GM19025 (cell line): ENCODE data around the gene RANBP2.
A peak's percentile ranks its signal among the peaks of the same experiment; 100 is the strongest.
"Not testable (repeated sequence)": the region's sequence is repeated elsewhere in the genome, so short reads cannot be mapped to it uniquely, and the experiment has no call there.

Source experiments
- ATAC-seq: cut with Tn5 transposase; IDR thresholded peaks from one replicate; pipeline ENCODE4 v1.9.1; 2021; ENCODE audit warnings: mild to moderate bottlenecking, low read depth, moderate library complexity; ENCODE audit not compliant: unreplicated experiment

RANBP2 gene

DNA sequence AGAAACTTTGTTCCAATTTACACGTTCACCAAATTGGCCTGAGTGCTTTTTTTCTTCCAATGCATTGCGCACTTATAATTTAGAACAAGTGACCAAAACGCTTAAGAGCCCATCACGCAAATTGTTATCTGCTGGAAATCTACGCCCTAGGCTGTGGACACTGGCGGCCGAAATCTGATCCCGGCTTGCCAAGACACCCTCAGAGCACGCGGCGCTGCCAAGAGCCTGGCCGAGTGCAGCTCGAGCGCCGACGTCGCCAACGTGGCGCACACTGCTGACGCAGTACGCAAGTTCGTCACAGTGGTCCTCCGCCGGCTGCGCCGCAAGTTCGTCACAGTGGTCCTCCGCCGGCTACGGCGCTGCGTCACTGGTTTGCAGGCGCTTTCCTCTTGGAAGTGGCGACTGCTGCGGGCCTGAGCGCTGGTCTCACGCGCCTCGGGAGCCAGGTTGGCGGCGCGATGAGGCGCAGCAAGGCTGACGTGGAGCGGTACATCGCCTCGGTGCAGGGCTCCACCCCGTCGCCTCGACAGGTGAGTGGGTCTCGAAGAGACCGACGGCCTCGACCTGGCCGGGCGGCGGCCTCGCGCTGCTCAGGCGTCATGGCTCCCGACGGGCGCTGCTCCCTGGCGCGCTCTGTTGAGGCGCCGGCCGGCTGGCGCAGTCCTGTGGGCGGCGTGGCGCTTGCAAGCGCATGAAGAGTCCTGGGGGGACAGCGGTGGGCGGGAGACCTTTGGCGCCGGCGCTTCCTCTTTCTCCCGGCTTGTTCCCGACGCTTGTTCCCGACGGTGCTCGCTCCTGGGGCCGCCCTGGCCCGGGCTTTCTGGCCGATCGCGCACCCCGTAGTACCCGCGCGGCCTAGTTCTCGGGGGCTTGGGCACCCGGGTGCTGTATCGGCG lies at the start of gene RANBP2:
RANBP2 (plus strand) TSS at position 334 of the 896 bp plus-strand sequence; CDS start at position 459, 125 bp downstream.
- peak; percentile 99 for ATAC-seq

DNA sequence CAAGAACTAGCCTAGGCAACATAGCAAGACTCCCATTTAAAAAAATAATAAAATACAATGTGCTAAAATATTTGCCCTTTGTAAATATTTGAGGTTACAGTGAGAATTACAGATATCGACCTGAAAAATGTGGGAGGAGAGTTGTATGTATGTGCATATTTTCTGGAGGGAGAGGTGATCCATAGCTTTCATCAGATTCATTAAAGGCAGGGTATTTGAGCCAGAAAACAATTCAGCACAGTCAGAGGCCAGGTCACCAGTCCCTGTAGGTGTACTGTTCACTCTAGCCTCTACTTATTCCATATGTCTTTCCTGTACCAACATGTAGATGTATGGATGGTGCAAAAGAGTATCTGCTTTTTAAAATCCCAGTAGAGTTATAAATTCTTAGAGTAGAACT lies 49.0 kb upstream of the RANBP2 start:
- not testable (repeated sequence) for ATAC-seq

DNA sequence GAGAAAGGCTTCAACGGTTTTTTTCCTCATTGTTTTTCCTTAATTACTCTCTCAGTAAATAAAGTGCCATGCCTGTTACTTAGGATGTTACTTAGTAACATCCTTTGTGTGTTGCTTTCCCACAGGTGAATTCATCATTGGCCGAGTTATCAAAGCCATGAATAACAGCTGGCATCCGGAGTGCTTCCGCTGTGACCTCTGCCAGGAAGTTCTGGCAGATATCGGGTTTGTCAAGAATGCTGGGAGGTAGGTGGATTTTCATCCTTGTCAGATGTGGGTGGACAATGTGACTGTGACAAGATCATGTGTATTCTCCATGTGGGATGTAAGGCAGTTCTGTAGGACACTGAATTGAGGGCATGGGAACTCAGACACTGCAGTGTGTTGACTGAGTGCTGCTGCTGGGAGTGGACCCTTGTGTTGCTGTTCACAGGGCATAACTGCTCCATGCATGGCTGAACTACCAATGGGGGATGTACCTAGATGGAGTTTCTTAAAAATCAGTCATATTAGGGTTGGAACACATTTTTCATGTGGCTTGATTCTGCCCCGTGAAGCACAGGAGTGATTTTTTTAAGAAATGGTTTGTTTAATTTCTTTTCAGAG lies 47.0 kb upstream of the RANBP2 start:
- not testable (repeated sequence) for ATAC-seq

DNA sequence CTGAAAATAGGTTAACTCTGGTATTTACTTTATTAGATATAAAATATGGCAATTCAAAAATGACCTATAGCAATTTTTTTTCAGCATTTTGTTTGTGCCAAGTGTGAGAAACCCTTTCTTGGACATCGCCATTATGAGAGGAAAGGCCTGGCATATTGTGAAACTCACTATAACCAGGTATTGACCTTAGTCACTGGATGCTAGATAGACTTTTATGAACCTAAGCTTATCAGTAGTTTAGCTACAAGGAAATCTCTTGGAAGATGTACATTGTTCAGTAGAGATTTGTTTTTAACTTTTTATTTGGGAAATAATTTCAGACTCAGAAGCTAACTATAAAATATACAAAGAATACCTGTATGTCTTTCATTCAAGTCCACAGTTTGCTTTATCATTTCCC lies 42.8 kb upstream of the RANBP2 start:
- not testable (repeated sequence) for ATAC-seq

DNA sequence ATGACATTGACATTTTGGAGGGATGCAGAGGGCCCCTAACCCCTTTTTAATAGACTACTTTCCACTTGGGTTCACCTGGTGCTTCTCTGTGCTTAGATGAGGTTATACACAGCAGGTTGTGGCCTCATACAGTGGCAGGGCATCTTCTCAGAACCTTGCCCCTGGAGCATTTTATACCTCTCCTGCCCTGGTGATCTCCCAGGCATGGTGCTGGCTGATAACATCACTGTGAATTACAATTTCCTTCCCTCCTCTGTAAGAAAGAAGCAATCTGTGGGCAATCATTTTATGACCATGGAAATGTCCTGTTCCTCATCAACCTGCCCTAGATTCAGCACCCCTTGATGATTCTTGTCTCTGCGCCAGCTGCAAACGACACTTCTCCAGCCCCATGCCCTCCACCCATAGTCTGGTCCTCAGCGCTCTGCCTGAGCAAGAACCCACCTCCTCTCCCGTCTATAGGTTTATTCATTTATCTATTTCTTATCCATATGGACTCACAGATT lies 42.0 kb upstream of the RANBP2 start:
- not testable (repeated sequence) for ATAC-seq

DNA sequence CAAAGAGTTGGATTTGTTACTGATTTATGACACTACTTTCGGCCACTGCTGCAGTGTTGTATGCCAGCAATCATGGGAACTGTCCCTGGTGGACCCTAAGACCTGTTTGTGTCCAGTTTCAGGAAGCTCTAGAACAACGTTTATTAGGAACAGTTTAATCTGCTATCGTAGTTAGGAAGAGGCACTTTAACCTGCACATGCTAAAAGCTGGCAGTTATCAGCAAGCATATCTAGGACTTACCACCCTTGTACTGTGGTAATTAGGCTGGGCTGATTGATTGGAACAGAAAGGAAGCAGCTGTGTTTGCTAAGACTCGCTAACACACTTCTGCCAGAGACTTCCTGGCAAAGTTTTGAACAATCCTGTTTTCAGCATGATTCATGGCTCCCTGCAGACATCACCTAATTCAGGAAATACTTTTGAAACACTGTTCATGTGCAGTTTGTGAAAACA lies 41.1 kb upstream of the RANBP2 start:
- ATAC-seq = not testable (repeated sequence)

DNA sequence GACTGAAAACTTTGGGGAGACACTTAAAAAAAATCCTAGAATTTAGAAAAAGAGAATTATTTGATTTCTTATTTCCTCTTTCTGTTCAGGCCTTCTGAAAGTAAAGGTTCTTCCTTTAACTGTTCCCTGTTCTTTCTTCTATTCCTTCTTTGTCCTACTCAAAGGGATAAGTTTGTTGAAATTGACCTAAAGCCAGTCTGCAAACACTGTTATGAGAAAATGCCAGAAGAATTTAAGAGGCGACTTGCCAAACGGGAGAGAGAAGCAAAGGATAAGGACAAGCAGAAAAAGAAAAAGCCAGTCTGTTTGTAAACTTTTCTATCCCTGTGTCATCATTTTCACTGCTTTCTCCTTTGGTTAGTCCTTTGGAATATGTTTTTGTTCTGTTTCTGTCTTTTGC lies 38.5 kb upstream of the RANBP2 start:
- ATAC-seq = not testable (repeated sequence)

DNA sequence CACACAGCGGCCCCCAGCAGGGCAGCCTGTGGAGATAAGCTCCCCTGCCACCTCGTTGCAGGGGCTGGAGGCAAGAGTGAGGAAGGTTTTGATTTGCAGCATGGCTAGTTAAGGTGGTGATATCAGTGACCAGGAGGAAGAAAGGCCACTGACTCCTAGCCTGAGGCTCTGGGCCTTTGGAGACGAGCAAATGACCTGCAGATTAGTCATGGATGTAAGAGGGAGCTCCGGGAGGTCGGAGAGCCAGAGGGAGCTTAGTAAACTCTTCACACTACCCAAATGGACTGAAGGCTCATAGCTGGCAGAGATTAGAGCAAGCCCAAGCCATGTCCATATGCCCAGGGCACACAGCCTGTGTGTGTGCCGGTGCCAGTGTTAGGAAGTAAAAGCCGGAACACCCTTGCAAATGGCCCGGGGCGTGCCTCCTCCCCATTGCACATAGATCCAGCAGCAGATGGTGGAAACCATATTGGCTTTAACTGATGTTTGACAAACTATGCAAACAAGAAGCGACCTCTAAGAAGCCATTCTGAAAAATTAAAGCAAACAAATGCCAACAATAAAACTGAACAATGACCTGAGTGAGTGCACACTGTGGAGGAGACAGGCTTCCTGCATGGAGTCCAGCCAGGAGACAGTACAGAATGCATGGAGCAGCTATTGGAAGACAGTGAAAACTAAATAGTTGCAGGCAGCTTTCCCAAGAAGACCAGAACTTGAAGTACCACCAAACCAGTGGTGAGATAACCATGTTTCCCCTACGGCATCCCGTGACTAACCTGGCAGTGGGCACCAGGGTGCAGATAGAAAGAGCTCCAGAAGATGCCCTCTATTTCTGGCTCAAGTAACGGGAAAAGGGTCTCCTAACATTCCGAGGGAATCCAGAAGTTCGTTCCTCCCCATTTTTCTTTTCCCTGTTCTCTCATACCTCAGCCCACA lies 30.2 kb upstream of the RANBP2 start:
- not testable (repeated sequence) for ATAC-seq

DNA sequence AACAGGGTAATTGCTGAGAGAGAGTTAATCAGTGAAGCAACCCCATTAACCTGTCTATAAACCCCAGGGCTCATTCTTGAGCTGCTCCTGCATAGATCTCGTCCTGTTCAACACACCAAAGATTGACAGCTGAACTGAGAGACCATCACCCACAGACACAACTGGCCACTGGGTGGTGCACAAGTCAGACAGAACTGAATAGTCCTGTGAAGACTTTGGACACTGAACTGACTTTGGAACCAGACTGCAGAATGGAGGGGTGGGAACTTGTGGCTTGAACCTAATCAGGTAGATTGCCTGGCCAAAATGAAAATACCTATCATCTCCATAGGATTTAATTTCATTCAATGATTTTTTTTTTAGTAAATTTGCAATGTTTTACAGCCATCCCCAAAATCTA lies 29.3 kb upstream of the RANBP2 start:
- peak; percentile 83 for ATAC-seq

DNA sequence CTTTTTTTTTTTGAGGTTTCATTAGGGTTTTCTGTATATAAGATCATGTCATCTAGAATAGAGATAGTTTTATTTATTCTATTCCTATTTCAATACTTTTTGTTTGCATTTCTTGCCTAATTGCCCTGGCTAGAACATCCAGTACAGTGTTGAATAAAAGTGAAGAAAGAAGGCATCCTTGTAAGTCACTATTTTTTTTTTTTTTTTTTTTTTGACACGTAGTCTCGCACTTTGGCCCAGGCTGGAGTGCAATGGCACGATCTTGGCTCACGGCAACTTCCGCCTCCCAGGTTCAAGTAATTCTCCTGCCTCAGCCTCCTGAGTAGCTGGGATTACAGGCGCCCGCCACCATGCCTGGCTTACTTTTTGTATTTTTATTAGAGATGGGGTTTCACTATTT lies 27.8 kb upstream of the RANBP2 start:
- ATAC-seq = no peak

DNA sequence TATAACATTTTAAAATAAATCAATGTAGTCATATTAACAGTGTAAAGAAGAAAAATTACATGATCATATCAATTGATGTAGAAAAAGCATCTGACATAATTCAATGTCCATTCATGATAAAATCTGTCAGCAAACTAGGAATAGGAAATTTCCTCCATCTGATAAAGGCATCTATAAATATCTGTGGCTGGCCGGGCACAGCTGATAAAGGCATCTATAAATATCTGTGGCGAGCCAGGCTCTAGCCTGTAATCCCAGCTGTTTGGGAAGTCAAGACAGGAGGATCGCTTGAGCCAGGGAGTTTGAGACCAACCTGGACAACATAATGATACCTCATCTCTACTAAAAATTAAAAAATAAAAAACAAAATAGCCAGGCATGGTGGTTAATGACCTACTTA lies 18.1 kb upstream of the RANBP2 start:
- no peak for ATAC-seq

DNA sequence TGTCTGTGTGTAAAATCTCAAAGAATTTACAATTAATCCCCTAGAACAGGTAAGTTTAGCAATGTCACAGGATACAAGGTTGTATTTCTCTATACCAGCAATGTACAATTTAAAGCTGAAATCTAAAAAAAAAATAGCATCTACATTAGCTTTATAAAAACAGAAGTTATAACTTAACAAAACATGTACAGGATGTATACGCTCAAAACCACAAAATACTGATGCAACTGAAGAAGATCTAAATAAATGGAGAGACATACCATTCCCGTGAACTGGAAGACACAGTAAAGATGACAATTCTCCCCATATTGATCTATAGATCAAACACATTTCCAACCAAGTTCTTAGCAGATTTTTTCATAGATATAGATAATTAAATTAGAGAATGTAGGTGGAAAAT lies 17.5 kb upstream of the RANBP2 start:
- no peak for ATAC-seq

DNA sequence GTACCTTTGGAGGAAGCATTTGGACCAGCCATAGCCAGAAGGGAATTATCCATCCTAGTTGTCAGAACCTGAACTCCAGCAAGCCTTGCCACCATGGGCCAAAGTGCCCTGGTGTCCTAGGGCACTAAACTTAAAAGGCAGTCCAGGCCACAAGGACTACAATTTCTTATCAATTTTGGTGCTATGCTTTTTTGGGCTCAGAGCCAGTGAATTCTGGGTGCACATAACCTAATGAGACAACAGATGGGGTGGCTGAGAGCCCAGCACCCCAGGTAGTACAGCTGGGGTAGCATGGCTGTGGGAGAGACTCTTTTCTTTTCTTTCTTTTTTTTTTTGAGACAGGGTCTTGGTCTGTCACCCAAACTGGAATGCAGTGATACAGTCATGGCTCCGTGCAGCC lies 14.4 kb upstream of the RANBP2 start:
- ATAC-seq = no peak

DNA sequence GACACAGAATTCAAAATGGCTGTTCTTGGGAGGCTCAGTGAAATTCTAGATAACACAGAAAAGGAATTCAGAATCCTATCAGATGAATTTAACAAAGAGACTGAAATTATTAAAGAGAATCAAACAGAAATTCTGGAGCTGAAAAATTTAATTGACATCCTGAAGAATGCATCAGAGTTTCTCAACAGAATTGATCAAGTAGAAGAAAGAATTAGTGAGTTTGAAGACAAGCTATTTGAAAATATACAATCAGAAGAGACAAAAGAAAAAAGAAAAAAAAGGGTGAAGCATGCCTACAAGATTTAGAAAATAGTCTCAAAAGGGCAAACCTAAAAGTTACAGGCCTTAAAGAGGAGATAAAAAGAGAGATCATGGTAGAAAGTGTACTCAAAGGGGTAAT lies 12.0 kb upstream of the RANBP2 start:
- ATAC-seq = no peak

DNA sequence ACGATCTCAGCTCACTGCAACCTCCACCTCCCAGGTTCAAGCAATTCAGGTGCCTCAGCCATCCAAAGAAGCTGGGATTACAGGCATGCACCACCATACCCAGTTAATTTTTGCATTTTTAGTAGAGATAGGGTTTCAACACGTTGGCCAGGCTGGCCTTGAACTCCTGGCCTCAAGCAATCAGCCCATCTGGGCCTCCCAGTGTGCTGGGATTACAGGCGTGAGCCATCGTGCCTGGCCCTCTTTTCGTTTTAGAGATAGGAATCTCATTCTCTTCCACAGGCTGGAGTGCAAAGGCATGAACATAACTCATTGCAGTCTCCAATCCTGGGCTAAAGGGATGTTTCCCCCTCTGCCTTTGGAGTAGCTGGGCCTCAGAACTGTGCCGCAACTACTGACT lies 2.3 kb upstream of the RANBP2 start:
- ATAC-seq = not testable (repeated sequence)

DNA sequence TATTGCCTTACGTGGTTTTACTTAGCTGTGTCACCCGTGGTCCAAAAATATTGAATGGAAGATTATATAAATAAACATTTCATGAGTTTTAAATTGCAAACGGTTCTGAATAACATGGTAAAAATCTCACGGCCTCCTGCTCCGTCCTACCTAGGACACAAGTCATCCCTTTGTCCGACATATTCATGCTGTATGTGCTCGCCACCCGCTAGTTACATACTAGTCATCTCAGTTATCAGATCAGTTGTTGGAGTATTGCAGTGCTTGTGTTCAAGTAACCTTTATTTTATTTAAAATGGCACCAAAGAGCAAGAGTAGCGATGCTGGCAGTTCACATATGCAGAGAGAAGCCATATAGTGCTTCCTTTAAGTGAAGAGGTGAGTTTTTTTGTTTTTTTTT lies 6.8 kb downstream of the RANBP2 start:
- ATAC-seq = not testable (repeated sequence)

DNA sequence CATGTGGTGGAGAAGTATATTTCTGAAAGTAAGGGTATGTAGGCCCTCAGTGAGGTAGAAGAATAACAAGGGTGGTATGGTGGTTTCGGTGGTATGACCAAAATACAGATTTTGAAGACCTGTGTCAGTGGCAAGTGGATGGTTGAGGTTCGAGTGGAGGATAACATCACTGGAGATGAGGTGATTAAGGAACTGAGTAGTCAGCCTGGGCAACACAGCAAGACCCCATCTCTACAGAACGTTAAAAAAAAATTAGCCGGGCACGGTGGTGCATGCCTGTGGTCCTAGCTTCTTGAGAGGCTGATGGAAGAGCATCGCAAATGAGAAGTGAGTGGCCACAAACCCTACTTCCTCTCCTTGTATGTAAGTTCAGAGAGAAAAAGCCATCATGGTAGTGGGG lies 15.4 kb downstream of the RANBP2 start:
- ATAC-seq = not testable (repeated sequence)

DNA sequence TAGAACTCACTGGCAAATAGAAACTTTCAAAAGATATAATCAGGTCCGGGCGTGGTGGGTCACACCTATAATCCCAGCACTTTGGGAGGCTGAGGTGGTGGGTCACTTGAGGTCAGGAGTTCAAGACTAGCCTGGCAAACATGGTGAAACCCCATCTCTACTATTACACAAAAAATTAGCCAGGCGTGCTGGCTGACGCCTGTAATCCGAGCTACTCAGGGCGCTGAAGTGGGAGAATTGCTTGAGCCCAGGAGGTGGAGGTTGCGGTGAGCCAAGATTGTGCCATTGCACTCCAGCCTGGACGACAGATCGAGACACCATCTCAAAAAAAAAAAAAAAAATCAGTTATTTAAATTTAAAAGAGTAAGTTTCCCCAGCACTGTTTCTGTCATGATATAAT lies 38.7 kb downstream of the RANBP2 start:
- not testable (repeated sequence) for ATAC-seq

DNA sequence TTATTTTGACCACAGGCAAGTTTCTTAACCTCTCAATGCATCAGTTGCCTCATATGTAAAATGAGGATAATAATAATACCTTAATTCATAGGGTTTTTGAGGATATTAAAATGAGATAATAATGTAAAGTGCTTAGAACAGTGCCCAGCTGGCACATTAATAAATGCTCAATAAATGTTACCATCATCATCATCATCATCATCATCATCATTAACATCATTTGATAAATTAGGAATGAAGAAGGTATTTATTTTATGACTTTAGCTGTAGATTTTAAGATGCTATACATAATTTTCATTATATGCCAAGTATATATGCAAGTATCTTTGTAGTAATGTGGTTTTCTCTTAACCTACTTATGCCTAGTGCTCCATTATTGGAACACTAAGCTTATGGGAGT lies 43.3 kb downstream of the RANBP2 start:
- ATAC-seq = not testable (repeated sequence)

DNA sequence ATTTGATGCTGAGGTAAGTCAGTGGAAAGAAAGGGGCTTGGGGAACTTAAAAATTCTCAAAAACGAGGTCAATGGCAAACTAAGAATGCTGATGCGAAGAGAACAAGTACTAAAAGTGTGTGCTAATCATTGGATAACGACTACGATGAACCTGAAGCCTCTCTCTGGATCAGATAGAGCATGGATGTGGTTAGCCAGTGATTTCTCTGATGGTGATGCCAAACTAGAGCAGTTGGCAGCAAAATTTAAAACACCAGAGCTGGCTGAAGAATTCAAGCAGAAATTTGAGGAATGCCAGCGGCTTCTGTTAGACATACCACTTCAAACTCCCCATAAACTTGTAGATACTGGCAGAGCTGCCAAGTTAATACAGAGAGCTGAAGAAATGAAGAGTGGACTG lies 47.4 kb downstream of the RANBP2 start:
- not testable (repeated sequence) for ATAC-seq
